Smooth muscle cell of trachea (primary cell): ENCODE results near the gene ELOA2. TPM values are rescaled to one million over a fixed set of nuclear protein-coding genes. Genes with fewer than 3 reads are reported as not detected.

Source experiments
- total RNA-seq: library from RNA; depleted of rRNA; stranded (reverse); fragments of >200 nt; gene quantifications from 2 replicates; pipeline ENCODE4 v1.2.1, GENCODE V29; 2014

ELOA2 gene
- not detected in 2 replicates for total RNA-seq

DNA sequence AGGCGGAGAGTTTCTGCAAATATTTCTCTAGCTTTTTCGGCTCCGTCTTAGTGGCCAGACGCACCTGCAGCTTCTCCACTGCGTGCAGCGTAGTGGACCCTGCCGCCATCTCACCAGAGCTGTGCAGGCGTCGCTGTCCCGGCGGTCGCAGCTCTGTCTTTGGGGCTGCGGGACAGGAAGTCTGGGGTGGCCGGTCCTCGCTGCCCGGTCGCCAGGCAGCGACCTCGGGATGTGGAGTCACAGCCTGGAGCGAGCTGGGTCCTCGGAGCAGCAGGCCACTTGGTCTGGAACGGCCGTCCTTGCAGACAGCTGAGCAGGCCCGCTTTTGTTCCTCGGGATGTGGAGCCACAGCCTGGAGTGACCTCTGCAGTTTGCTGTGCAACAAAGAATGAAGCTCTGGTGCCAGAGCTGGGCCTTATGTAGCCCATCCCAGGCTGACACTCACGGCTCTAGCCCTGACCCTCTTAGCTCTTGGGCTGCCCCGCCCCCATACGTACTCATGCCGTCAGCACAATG is at the start of gene ELOA2:
Gene ELOA2 (minus strand): TSS at position 466 of the 516 bp plus-strand sequence. CDS start 357 bp downstream, at position 109.

Other genes with a start within 250 kb of the ELOA2 start
- gene PIAS2, start 118.1 kb downstream of the ELOA2 start, total RNA-seq, result 20.5 and 21.2 TPM in 2 replicates
- 6.7 and 9.6 TPM in 2 replicates for gene KATNAL2, start 118.0 kb downstream of the ELOA2 start, total RNA-seq
- gene HDHD2, start 114.9 kb upstream of the ELOA2 start, total RNA-seq, result 16.0 and 16.2 TPM in 2 replicates
- gene IER3IP1, start 140.7 kb upstream of the ELOA2 start, total RNA-seq, result 16.4 and 22.5 TPM in 2 replicates
- gene SKOR2, start 216.0 kb upstream of the ELOA2 start, total RNA-seq, result not detected in 2 replicates